Measurements from ENCODE around the gene WASF3. TPM values are rescaled to one million over a fixed set of nuclear protein-coding genes. Genes with fewer than 3 reads are reported as not detected.

WASF3 gene
- total RNA-seq, 1 donor from 2014 or later, result 11.5 TPM

- no peak for DNase-seq
- intact Hi-C loops (cut with micrococcal nuclease), result no loop called here
- no peak for ATAC-seq
Observed at GRCh38 chr13:26583662-26584061, 26.2 kb downstream of the WASF3 start.

- no peak for ATAC-seq
- DNase-seq, result no peak
- intact Hi-C loops (cut with micrococcal nuclease), result no loop called here
Observed at GRCh38 chr13:26584713-26585112, 27.2 kb downstream of the WASF3 start.

GRCh38 chr13:26585136-26585535 lies 27.7 kb downstream of the WASF3 start:
- ATAC-seq, result no peak
- intact Hi-C loops (cut with micrococcal nuclease), result no loop called here

GRCh38 chr13:26587251-26587650 lies 29.8 kb downstream of the WASF3 start:
- intact Hi-C loops (cut with micrococcal nuclease), result no loop called here
- ATAC-seq, result no peak

More at GRCh38 chr13:26585136-26585535, 27.7 kb downstream of the WASF3 start:
- no peak for DNase-seq

GRCh38 chr13:26589226-26589625 lies 31.7 kb downstream of the WASF3 start:
- intact Hi-C loops (cut with micrococcal nuclease), result no loop called here
- DNase-seq, result no peak
- no peak for ATAC-seq

More at GRCh38 chr13:26587251-26587650, 29.8 kb downstream of the WASF3 start:
- DNase-seq, result no peak

GRCh38 chr13:26589754-26590153 lies 32.3 kb downstream of the WASF3 start:
- intact Hi-C loops (cut with micrococcal nuclease), result no loop called here
- DNase-seq (peak; percentile 28), ATAC-seq (no peak)

- intact Hi-C loops (cut with micrococcal nuclease), result no loop called here
- no peak for ATAC-seq
- no peak for DNase-seq
Observed at GRCh38 chr13:26590379-26590778, 32.9 kb downstream of the WASF3 start.

- ATAC-seq, result no peak
- intact Hi-C loops (cut with micrococcal nuclease), result no loop called here
- no peak for DNase-seq
Observed at GRCh38 chr13:26590951-26591350, 33.5 kb downstream of the WASF3 start.

- intact Hi-C loops (cut with micrococcal nuclease), result no loop called here
- ATAC-seq (no peak), DNase-seq (no peak)
Observed at GRCh38 chr13:26591672-26592071, 34.2 kb downstream of the WASF3 start.

- intact Hi-C loops (cut with micrococcal nuclease), result no loop called here
- DNase-seq, result no peak
- ATAC-seq, result no peak
Observed at GRCh38 chr13:26593661-26594060, 36.2 kb downstream of the WASF3 start.

- DNase-seq (no peak), ATAC-seq (no peak)
- intact Hi-C loops (cut with micrococcal nuclease), result no loop called here
Observed at GRCh38 chr13:26594363-26594762, 36.9 kb downstream of the WASF3 start.

- intact Hi-C loops (cut with micrococcal nuclease), result no loop called here
- no peak for DNase-seq
- ATAC-seq, result no peak
Observed at GRCh38 chr13:26596458-26596857, 39.0 kb downstream of the WASF3 start.

GRCh38 chr13:26599403-26599802 lies 41.9 kb downstream of the WASF3 start:
- ATAC-seq (no peak), DNase-seq (no peak)
- intact Hi-C loops (cut with micrococcal nuclease), result no loop called here

- DNase-seq (no peak), ATAC-seq (no peak)
- intact Hi-C loops (cut with micrococcal nuclease), result no loop called here
Observed at GRCh38 chr13:26599860-26600259, 42.4 kb downstream of the WASF3 start.

GRCh38 chr13:26600343-26600742 lies 42.9 kb downstream of the WASF3 start:
- intact Hi-C loops (cut with micrococcal nuclease), result no loop called here
- ATAC-seq, result peak; percentile 27
- no peak for DNase-seq

- ATAC-seq, result no peak
- DNase-seq, result no peak
- intact Hi-C loops (cut with micrococcal nuclease), result no loop called here
Observed at GRCh38 chr13:26601669-26602068, 44.2 kb downstream of the WASF3 start.

GRCh38 chr13:26602783-26603182 lies 45.3 kb downstream of the WASF3 start:
- ATAC-seq (no peak), DNase-seq (no peak)
- intact Hi-C loops (cut with micrococcal nuclease), result no loop called here

GRCh38 chr13:26604784-26605545 lies 47.5 kb downstream of the WASF3 start:
- ATAC-seq, result peak; percentile 91
- intact Hi-C loops (cut with micrococcal nuclease), result no loop called here
- peak; percentile 71 for DNase-seq

GRCh38 chr13:26605845-26606244 lies 48.4 kb downstream of the WASF3 start:
- intact Hi-C loops (cut with micrococcal nuclease), result no loop called here
- ATAC-seq, result no peak
- DNase-seq, result no peak

GRCh38 chr13:26606631-26607030 lies 49.1 kb downstream of the WASF3 start:
- DNase-seq (no peak), ATAC-seq (no peak)
- intact Hi-C loops (cut with micrococcal nuclease), result no loop called here

GRCh38 chr13:26614721-26615120 lies 57.2 kb downstream of the WASF3 start:
- intact Hi-C loops (cut with micrococcal nuclease), result no loop called here
- no peak for DNase-seq
- no peak for ATAC-seq

Measured in left ventricle myocardium superior (tissue), 1 donor.